HuH-7.5 (cell line): ENCODE results near the gene L3HYPDH.

Experiments
- DNase-seq: peaks from one replicate; pipeline ENCODE4 v3.0.0; 2011; ENCODE audit warnings: low spot score

Gene L3HYPDH

DNA sequence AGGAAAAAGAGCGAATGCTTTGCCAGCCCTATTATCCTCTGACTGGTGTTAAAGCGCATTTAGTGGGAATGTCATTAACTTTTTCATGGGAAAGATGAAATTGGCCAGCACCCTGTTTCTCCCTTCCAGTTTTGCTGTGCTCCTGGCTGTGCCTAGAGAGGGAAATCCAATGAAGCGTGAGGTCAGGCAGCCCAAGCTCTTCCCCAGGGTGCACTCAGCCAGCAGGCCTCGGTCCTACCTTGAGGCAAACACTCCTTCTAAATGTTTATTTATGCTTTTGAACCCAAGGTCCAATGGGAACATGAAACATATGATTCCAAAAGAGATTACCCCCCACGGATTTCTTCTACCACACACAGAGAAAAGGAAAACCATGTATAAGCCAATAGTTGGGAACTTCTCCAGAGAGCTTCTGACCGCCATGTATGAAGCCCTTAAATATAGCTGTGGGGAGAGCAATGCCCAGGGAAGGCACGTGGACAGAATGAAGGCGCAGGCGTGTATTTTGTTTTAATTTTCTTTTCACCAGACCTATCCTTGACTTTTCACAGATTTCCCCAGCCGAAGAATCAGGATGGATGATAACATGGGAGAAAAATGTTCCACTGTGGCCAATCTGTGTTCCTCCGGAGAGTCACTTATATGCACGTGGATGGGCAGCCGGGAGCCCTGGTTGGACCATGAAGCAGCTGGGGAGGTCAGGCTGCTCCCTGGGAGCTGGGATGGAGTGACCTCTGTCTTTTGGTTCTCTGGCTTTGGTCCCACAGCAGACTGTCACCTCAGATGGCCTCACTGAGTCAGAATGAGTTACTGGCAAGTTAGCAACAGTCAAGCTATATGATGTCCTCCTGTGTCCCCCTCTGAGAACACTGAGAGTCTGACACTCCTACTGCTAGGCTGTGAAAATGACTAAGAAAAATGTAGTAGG is 56.3 kb downstream of the L3HYPDH start:
- DNase-seq: no peak

GRCh38 chr14:59425322-59425935 is 58.8 kb downstream of the L3HYPDH start:
- DNase-seq: no peak

- no peak for DNase-seq
Observed at GRCh38 chr14:59424341-59425071, 59.7 kb downstream of the L3HYPDH start.
